Gastroesophageal sphincter (tissue), 4 donors: ENCODE results near the gene WDHD1. TPM values are rescaled to one million over a fixed set of nuclear protein-coding genes. Genes with fewer than 3 reads are reported as not detected.
"Not testable (repeated sequence)": the region's sequence is repeated elsewhere in the genome, so short reads cannot be mapped to it uniquely, and the experiment has no call there.

Experiments
- ATAC-seq: fragments of 150-250 bp; one replicate; pipeline ENCODE4 v1.9.1; 2016; ENCODE audit warnings: mild to moderate bottlenecking, moderate library complexity
- H3K27ac ChIP-seq, 4 donors: fragments of 200-600 bp; sonication (generic) in 3 of 4; 1 replicate in 3 of 4; 2 replicates in 1 of 4; pipeline ENCODE4 v1.5.1; 2016 to 2019
- H3K27me3 ChIP-seq: fragments of 200-600 bp; sonication (generic); one replicate; pipeline ENCODE4 v1.5.1; 2019
- H3K36me3 ChIP-seq, 2 donors: fragments of 200-600 bp; sonication (generic); one replicate each; pipeline ENCODE4 v1.5.1; 2019; ENCODE audit warnings: control low read depth in 1 of 2
- H3K4me1 ChIP-seq, 3 donors: fragments of 200-600 bp; sonication (generic); 1 replicate in 2 of 3; 2 replicates in 1 of 3; pipeline ENCODE4 v1.5.1; 2016 to 2019; ENCODE audit warnings: control low read depth in 2 of 3
- H3K4me3 ChIP-seq, 2 donors: fragments of 200-600 bp; sonication (generic); one replicate each; pipeline ENCODE4 v1.5.1; 2019; ENCODE audit warnings: mild to moderate bottlenecking in 1 of 2, moderate library complexity in 1 of 2
- H3K9me3 ChIP-seq, 3 donors: fragments of 200-600 bp; sonication (generic); one replicate each; pipeline ENCODE4 v1.5.1; 2017 to 2019; ENCODE audit warnings: control low read depth in 2 of 3
- CTCF ChIP-seq, 4 experiments: fragments of 200-600 bp in 2 of 4; fragments of 450-650 bp in 2 of 4; sonication (generic) in 1 of 4; IDR thresholded peaks; one replicate each; pipeline ENCODE4 v1.5.1; 2017 to 2019; ENCODE audit warnings: antibody characterized with exemption in 4 of 4, mild to moderate bottlenecking in 2 of 4, moderate library complexity in 2 of 4
- EP300 ChIP-seq: sonication (generic); formaldehyde crosslinking; IDR thresholded peaks from one replicate; pipeline ENCODE4 v1.6.1; 2017; ENCODE audit warnings: antibody characterized with exemption, mild to moderate bottlenecking
- POLR2A ChIP-seq, 2 donors: fragments of 450-650 bp; IDR thresholded peaks; one replicate each; pipeline ENCODE4 v1.6.1; 2017; ENCODE audit warnings: antibody characterized with exemption in 2 of 2, mild to moderate bottlenecking in 2 of 2, moderate library complexity in 1 of 2
- POLR2AphosphoS5 ChIP-seq: sonication (generic); formaldehyde crosslinking; IDR thresholded peaks from one replicate; pipeline ENCODE4 v1.6.1; 2017; ENCODE audit warnings: antibody characterized with exemption
- WGBS, 2 donors: methylation state at CpG; one replicate each; pipeline ENCODE4 v1.1.5; 2018; ENCODE audit warnings: low coverage in 1 of 2; 5-methylcytosine and 5-hydroxymethylcytosine counted together
- total RNA-seq, 4 donors: library from RNA; depleted of rRNA; stranded (reverse); fragments of >200 nt; gene quantifications; one replicate each; pipeline ENCODE4 v1.1.0, GENCODE V29; 2016

Gene WDHD1
- total RNA-seq, 4 donors from 2014 or later: 0.47 to 5.3 (median 2.2) TPM

- Histone ChIP-seq H3K36me3 (no peaks in the 10 kb centered on the region), H3K9me3 (no peaks in the 10 kb centered on the region), H3K4me1 (no peaks in the 10 kb centered on the region), H3K27me3 (no peaks in the 10 kb centered on the region), H3K4me3 (no peak overlapping the region), H3K27ac (no peak overlapping the region)
- ATAC-seq: no peak
- TF ChIP-seq CTCF (IDR thresholded peaks at IDR 0.05) (no peak), POLR2AphosphoS5 (no peak), POLR2A (IDR thresholded peaks at IDR 0.05) (no peak), EP300 (no peak)
- WGBS, 2 donors: 52 to 53% methylated on average over 4 of the region's 5 CpGs
Measured at GRCh38 chr14:54918427-54918826, 108.5 kb downstream of the WDHD1 start.

- H3K9me3 ChIP-seq: no peaks in the 10 kb centered on the region
- no peaks in the 10 kb centered on the region for H3K36me3 ChIP-seq
- no peak overlapping the region for H3K27ac ChIP-seq
- WGBS, 2 donors: 91 to 100% methylated on average over 1 of the region's 1 CpG
- no peak overlapping the region for H3K4me3 ChIP-seq
- peaks cover 0 to 12% (median 0%) of the 10 kb centered on the region in 3 donors for H3K4me1 ChIP-seq
- ATAC-seq: no peak
- TF ChIP-seq POLR2A (IDR thresholded peaks at IDR 0.05): no peak
- TF ChIP-seq CTCF (IDR thresholded peaks at IDR 0.05): no peak
- TF ChIP-seq POLR2AphosphoS5: no peak
- TF ChIP-seq EP300: no peak
- no peaks in the 10 kb centered on the region for H3K27me3 ChIP-seq
Measured at GRCh38 chr14:54916101-54916500, 110.8 kb downstream of the WDHD1 start.

- H3K27me3 ChIP-seq: no peaks in the 10 kb centered on the region
- TF ChIP-seq CTCF (IDR thresholded peaks at IDR 0.05): no peak
- TF ChIP-seq POLR2AphosphoS5: no peak
- no peak for TF ChIP-seq EP300
- TF ChIP-seq POLR2A (IDR thresholded peaks at IDR 0.05): no peak
- no peak overlapping the region for H3K27ac ChIP-seq
- H3K4me1 ChIP-seq: peaks cover 0 to 12% (median 0%) of the 10 kb centered on the region in 3 donors
- no peak for ATAC-seq
- 67 to 91% methylated on average over 4 to 5 of the region's 5 CpGs for WGBS, 2 donors
- no peaks in the 10 kb centered on the region for H3K36me3 ChIP-seq
- no peak overlapping the region for H3K4me3 ChIP-seq
- H3K9me3 ChIP-seq: no peaks in the 10 kb centered on the region
Measured at GRCh38 chr14:54909817-54910558, 116.9 kb downstream of the WDHD1 start.

GRCh38 chr14:54908973-54909372 is 117.9 kb downstream of the WDHD1 start:
- H3K27ac ChIP-seq: not testable (repeated sequence)

GRCh38 chr14:54908190-54908589 is 118.7 kb downstream of the WDHD1 start:
- ATAC-seq: no peak
- H3K4me3 ChIP-seq: no peak overlapping the region
- no peaks in the 10 kb centered on the region for H3K9me3 ChIP-seq
- no peak overlapping the region for H3K27ac ChIP-seq
- TF ChIP-seq CTCF (IDR thresholded peaks at IDR 0.05) (no peak), EP300 (no peak), POLR2AphosphoS5 (no peak), POLR2A (IDR thresholded peaks at IDR 0.05) (no peak)
- peaks cover 0 to 15% (median 0%) of the 10 kb centered on the region in 3 donors for H3K4me1 ChIP-seq
- no peaks in the 10 kb centered on the region for H3K27me3 ChIP-seq
- H3K36me3 ChIP-seq: no peaks in the 10 kb centered on the region
- 67 to 96% methylated on average over 4 of the region's 4 CpGs for WGBS, 2 donors

More at GRCh38 chr14:54908973-54909372, 117.9 kb downstream of the WDHD1 start:
- not testable (repeated sequence) for H3K36me3 ChIP-seq, H3K27me3 ChIP-seq, H3K4me3 ChIP-seq, ATAC-seq, H3K9me3 ChIP-seq
- 83 to 89% methylated on average over 2 to 3 of the region's 4 CpGs for WGBS, 2 donors
- peaks cover 0 to 12% (median 0%) of the 10 kb centered on the region in 3 donors for H3K4me1 ChIP-seq
